Tibial artery (tissue), 4 donors: ENCODE results near the gene NDUFS8.
A peak's percentile ranks its signal among the peaks of the same experiment; 100 is the strongest.

Experiments used
- DNase-seq, 2 donors: peaks; one replicate each; pipeline ENCODE4 v3.0.0-alpha.2; 2019
- H3K27ac ChIP-seq, 2 donors: fragments of 200-600 bp; sonication (generic) in 1 of 2; 1 replicate in 1 of 2; 2 replicates in 1 of 2; pipeline ENCODE4 v1.5.1; 2018 to 2019; ENCODE audit warnings: mild to moderate bottlenecking in 1 of 2
- H3K27me3 ChIP-seq, 2 donors: fragments of 200-600 bp; sonication (generic) in 1 of 2; one replicate each; pipeline versions ENCODE4 v1.5.1 to v1.6.0; 2016 to 2019
- H3K36me3 ChIP-seq, 3 donors: fragments of 200-600 bp; sonication (generic) in 2 of 3; one replicate each; pipeline ENCODE4 v1.5.1; 2016 to 2019; ENCODE audit warnings: mild to moderate bottlenecking in 2 of 3
- H3K4me1 ChIP-seq, 4 donors: fragments of 200-600 bp; sonication (generic) in 2 of 4; 1 replicate in 3 of 4; 2 replicates in 1 of 4; pipeline ENCODE4 v1.5.1; 2016 to 2019
- H3K4me3 ChIP-seq, 2 donors: fragments of 200-600 bp; sonication (generic) in 1 of 2; 1 replicate in 1 of 2; 2 replicates in 1 of 2; pipeline ENCODE4 v1.5.1; 2018 to 2019; ENCODE audit warnings: mild to moderate bottlenecking in 2 of 2
- H3K9me3 ChIP-seq, 3 donors: fragments of 200-600 bp; sonication (generic) in 1 of 3; one replicate each; pipeline ENCODE4 v1.5.1; 2016 to 2019
- CTCF ChIP-seq, 2 experiments: fragments of 200-600 bp in 1 of 2; fragments of 450-650 bp in 1 of 2; IDR thresholded peaks; one replicate each; pipeline ENCODE4 v1.5.1; 2017 to 2019; ENCODE audit warnings: antibody characterized with exemption in 2 of 2, mild to moderate bottlenecking in 1 of 2, moderate library complexity in 1 of 2
- intact Hi-C: fragments of 100-400 bp; cut with DNase I; formaldehyde crosslinking; loops from one replicate; pipeline ENCODE4 v1.15.0; 2023; ENCODE audit warnings: low total_unique reads

NDUFS8 gene

GRCh38 chr11:68025047-68025446 lies 5.4 kb upstream of the NDUFS8 start:
- intact Hi-C loops, result no loop called here
- Histone ChIP-seq H3K4me3 (no peak overlapping the region), H3K36me3 (peaks cover 5 to 23% (median 17%) of the 10 kb centered on the region in 3 donors), H3K9me3 (no peaks in the 10 kb centered on the region), H3K27ac (no peak overlapping the region), H3K27me3 (no peaks in the 10 kb centered on the region), H3K4me1 (peaks cover 0 to 6% (median 5%) of the 10 kb centered on the region in 4 donors)
- no peak for TF ChIP-seq CTCF (IDR thresholded peaks at IDR 0.05)
- no peak for DNase-seq

- Histone ChIP-seq H3K27ac (no peak overlapping the region), H3K4me3 (no peak overlapping the region), H3K27me3 (no peaks in the 10 kb centered on the region), H3K9me3 (no peaks in the 10 kb centered on the region), H3K4me1 (peaks cover 0 to 13% (median 11%) of the 10 kb centered on the region in 4 donors), H3K36me3 (peaks cover 5 to 23% (median 17%) of the 10 kb centered on the region in 3 donors)
- TF ChIP-seq CTCF (IDR thresholded peaks at IDR 0.05), result no peak
- no peak for DNase-seq
- intact Hi-C loops, result no loop called here
These were observed 3.9 kb upstream of the NDUFS8 start for GRCh38 chr11:68026391-68027105.

- Histone ChIP-seq H3K27me3 (no peaks in the 10 kb centered on the region), H3K4me3 (no peak overlapping the region), H3K9me3 (no peaks in the 10 kb centered on the region), H3K4me1 (peaks cover 0 to 24% (median 19%) of the 10 kb centered on the region in 4 donors), H3K36me3 (peaks cover 5 to 24% (median 21%) of the 10 kb centered on the region in 3 donors), H3K27ac (peak overlapping the region in 1 of 2 donors; percentile 11)
- DNase-seq, result no peak
- intact Hi-C loops, result no loop called here
- no peak for TF ChIP-seq CTCF (IDR thresholded peaks at IDR 0.05)
These were observed 2.8 kb upstream of the NDUFS8 start for GRCh38 chr11:68027667-68028066.

- Histone ChIP-seq H3K4me3 (no peak overlapping the region), H3K36me3 (peaks cover 4 to 35% (median 31%) of the 10 kb centered on the region in 3 donors), H3K9me3 (no peaks in the 10 kb centered on the region), H3K4me1 (peaks cover 0 to 30% (median 21%) of the 10 kb centered on the region in 4 donors), H3K27ac (no peak overlapping the region), H3K27me3 (no peaks in the 10 kb centered on the region)
- no peak for DNase-seq
- no peak for TF ChIP-seq CTCF (IDR thresholded peaks at IDR 0.05)
- intact Hi-C loops, result no loop called here
These were observed 1.5 kb upstream of the NDUFS8 start for GRCh38 chr11:68028802-68029545.

- peaks cover 0 to 35% (median 20%) of the 10 kb centered on the region in 3 donors for H3K36me3 ChIP-seq
These were observed 623 bp downstream of the NDUFS8 start for GRCh38 chr11:68031144-68031464.

More at GRCh38 chr11:68031144-68031464, 623 bp downstream of the NDUFS8 start:
- TF ChIP-seq CTCF (IDR thresholded peaks at IDR 0.05), result no peak
- H3K9me3 ChIP-seq, result no peaks in the 10 kb centered on the region
- H3K27ac ChIP-seq, result peak overlapping the region; percentile 80 to 81
- intact Hi-C loops, result no loop called here
- H3K27me3 ChIP-seq, result no peaks in the 10 kb centered on the region
- DNase-seq, result no peak
- peaks cover 0 to 30% (median 21%) of the 10 kb centered on the region in 4 donors for H3K4me1 ChIP-seq
- peak overlapping the region; percentile 64 to 78 for H3K4me3 ChIP-seq
